HuH-7 (cell line): Measurements from ENCODE around the gene PAIP1.
"Not testable (repeated sequence)": the region's sequence is repeated elsewhere in the genome, so short reads cannot be mapped to it uniquely, and the experiment has no call there.

ENCODE experiments used
- DNase-seq: peaks from one replicate; pipeline ENCODE4 v3.0.0; 2011; ENCODE audit warnings: low spot score

The PAIP1 gene

GRCh38 chr5:43515678-43516048 lies 41.2 kb downstream of the PAIP1 start:
- peak; percentile 36 for DNase-seq

- DNase-seq: peak; percentile 99
These were observed 41.8 kb downstream of the PAIP1 start, which contains the start of gene C5orf34 for GRCh38 chr5:43514816-43515677. TSS of gene C5orf34 (minus strand) at chr5:43515148. CDS start at chr5:43509339, 5,809 bp downstream.

- peak; percentile 51 for DNase-seq
These were observed 42.4 kb downstream of the PAIP1 start for GRCh38 chr5:43514471-43514815.

- DNase-seq: no peak
These were observed 42.9 kb downstream of the PAIP1 start for GRCh38 chr5:43514025-43514424.

- DNase-seq: not testable (repeated sequence)
These were observed 45.8 kb downstream of the PAIP1 start for GRCh38 chr5:43511062-43511461.

GRCh38 chr5:43498581-43498980 lies 58.3 kb downstream of the PAIP1 start:
- no peak for DNase-seq

GRCh38 chr5:43497311-43498104 lies 59.4 kb downstream of the PAIP1 start:
- DNase-seq: no peak

GRCh38 chr5:43491326-43491725 lies 65.6 kb downstream of the PAIP1 start:
- DNase-seq: no peak

- no peak for DNase-seq
These were observed 70.5 kb downstream of the PAIP1 start for GRCh38 chr5:43486353-43486752.

- DNase-seq: no peak
These were observed 71.5 kb downstream of the PAIP1 start for GRCh38 chr5:43485406-43485805.

- peak; percentile 89 for DNase-seq
These were observed 72.6 kb downstream of the PAIP1 start for GRCh38 chr5:43484106-43484849.

- peak; percentile 93 for DNase-seq
These were observed 73.4 kb downstream of the PAIP1 start, which contains the start of gene TMEM267 for GRCh38 chr5:43483298-43484105. TSS of gene TMEM267 (minus strand) at chr5:43483865. CDS start at chr5:43453969, 29,896 bp downstream.

- no peak for DNase-seq
These were observed 74.2 kb downstream of the PAIP1 start for GRCh38 chr5:43482490-43483297.
